Suprapubic skin (tissue), 4 donors: ENCODE measurements around the gene GPR150. TPM values are rescaled to one million over a fixed set of nuclear protein-coding genes. Genes with fewer than 3 reads are reported as not detected.

Experiments
- DNase-seq, 2 donors: peaks; one replicate each; pipeline ENCODE4 v3.0.0-alpha.2; 2019; ENCODE audit warnings: low spot score in 2 of 2
- H3K27ac ChIP-seq: fragments of 200-600 bp; sonication (generic); one replicate; pipeline ENCODE4 v1.5.1; 2019
- H3K27me3 ChIP-seq: fragments of 200-600 bp; sonication (generic); one replicate; pipeline ENCODE4 v1.5.1; 2019
- H3K36me3 ChIP-seq: fragments of 200-600 bp; sonication (generic); one replicate; pipeline ENCODE4 v1.5.1; 2019
- H3K4me1 ChIP-seq: fragments of 200-600 bp; sonication (generic); one replicate; pipeline ENCODE4 v1.5.1; 2019
- H3K4me3 ChIP-seq: fragments of 200-600 bp; sonication (generic); one replicate; pipeline ENCODE4 v1.5.1; 2019; ENCODE audit warnings: mild to moderate bottlenecking
- H3K9me3 ChIP-seq: fragments of 200-600 bp; sonication (generic); one replicate; pipeline ENCODE4 v1.5.1; 2019
- CTCF ChIP-seq, 2 donors: fragments of 200-600 bp in 1 of 2; fragments of 450-650 bp in 1 of 2; sonication (generic) in 1 of 2; IDR thresholded peaks; one replicate each; pipeline ENCODE4 v1.5.1; 2016 to 2019; ENCODE audit warnings: antibody characterized with exemption in 2 of 2, mild to moderate bottlenecking in 1 of 2, moderate library complexity in 1 of 2
- EP300 ChIP-seq: sonication (generic); formaldehyde crosslinking; IDR thresholded peaks from one replicate; pipeline ENCODE4 v1.6.1; 2017; ENCODE audit warnings: antibody characterized with exemption
- POLR2A ChIP-seq, 2 donors: fragments of 450-650 bp; IDR thresholded peaks; one replicate each; pipeline ENCODE4 v1.6.1; 2017; ENCODE audit warnings: antibody characterized with exemption in 2 of 2, mild to moderate bottlenecking in 2 of 2, moderate library complexity in 2 of 2
- POLR2AphosphoS5 ChIP-seq, 3 donors: sonication (generic); formaldehyde crosslinking; IDR thresholded peaks; one replicate each; pipeline ENCODE4 v1.6.1; 2017; ENCODE audit warnings: antibody characterized with exemption in 3 of 3
- WGBS: methylation state at CpG from one replicate; pipeline ENCODE4 v1.1.5; 2018; 5-methylcytosine and 5-hydroxymethylcytosine counted together
- total RNA-seq, 4 donors: library from RNA; depleted of rRNA; stranded (reverse); fragments of >200 nt; gene quantifications; one replicate each; pipeline ENCODE4 v1.1.0, GENCODE V29; 2016

Gene GPR150
- total RNA-seq, 4 donors from 2014 or later: 0.48 to 0.60 (median 0.57) TPM; not detected in 1

- H3K9me3 ChIP-seq: no peaks in the 10 kb centered on the region
- WGBS: 8% methylated on average over 3 of the region's 3 CpGs
- TF ChIP-seq CTCF (IDR thresholded peaks at IDR 0.05) (peak; percentile 68 to 70), EP300 (no peak), POLR2A (IDR thresholded peaks at IDR 0.05) (no peak), POLR2AphosphoS5 (IDR thresholded peaks at IDR 0.05) (no peak)
- no peaks in the 10 kb centered on the region for H3K36me3 ChIP-seq
- no peak overlapping the region for H3K27ac ChIP-seq
- DNase-seq: no peak
- H3K27me3 ChIP-seq: no peaks in the 10 kb centered on the region
- peaks cover 5% of the 10 kb centered on the region for H3K4me1 ChIP-seq
- no peak overlapping the region for H3K4me3 ChIP-seq
Observed at GRCh38 chr5:95664204-95664786, 44.4 kb downstream of the GPR150 start.

DNA sequence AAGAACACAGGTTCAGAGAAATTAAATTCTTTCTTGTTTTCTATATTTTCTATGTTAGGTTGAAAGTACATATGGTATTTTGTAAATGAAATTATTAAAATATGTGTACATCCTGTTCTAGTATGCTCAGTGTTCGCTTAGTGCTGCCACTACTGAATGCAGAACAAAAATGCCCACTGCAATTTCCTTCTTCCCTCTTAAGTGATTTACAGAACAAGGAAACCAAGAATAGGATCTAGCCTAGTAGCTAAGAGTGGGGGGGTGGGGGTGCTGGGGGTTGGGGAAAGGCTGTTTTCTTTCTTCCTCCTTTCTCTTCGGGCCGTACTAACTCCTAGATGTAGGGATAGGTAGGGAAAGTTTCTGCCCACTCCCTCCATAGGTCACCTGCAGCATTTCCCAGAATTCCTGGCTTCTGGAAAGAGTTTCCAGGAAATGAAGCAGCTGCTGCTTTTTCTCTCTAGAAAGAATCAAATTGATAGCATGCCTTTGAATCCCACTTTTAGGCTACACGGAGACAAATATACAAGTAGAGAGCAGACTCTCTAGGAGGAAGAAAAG, 47.3 kb downstream of the GPR150 start:
- no peaks in the 10 kb centered on the region for H3K9me3 ChIP-seq
- WGBS: 76% methylated on average over 4 of the region's 4 CpGs
- no peak overlapping the region for H3K27ac ChIP-seq

GRCh38 chr5:95667678-95668077, 47.8 kb downstream of the GPR150 start:
- H3K27me3 ChIP-seq: no peaks in the 10 kb centered on the region
- H3K36me3 ChIP-seq: no peaks in the 10 kb centered on the region
- no peaks in the 10 kb centered on the region for H3K9me3 ChIP-seq
- H3K27ac ChIP-seq: no peak overlapping the region
- DNase-seq: no peak
- H3K4me1 ChIP-seq: peaks cover 5% of the 10 kb centered on the region
- TF ChIP-seq POLR2A (IDR thresholded peaks at IDR 0.05) (no peak), POLR2AphosphoS5 (IDR thresholded peaks at IDR 0.05) (no peak), EP300 (no peak), CTCF (IDR thresholded peaks at IDR 0.05) (no peak)
- no peak overlapping the region for H3K4me3 ChIP-seq

More for the DNA sequence above, 47.3 kb downstream of the GPR150 start:
- no peak for DNase-seq
- Histone ChIP-seq H3K36me3 (no peaks in the 10 kb centered on the region), H3K4me1 (peaks cover 5% of the 10 kb centered on the region), H3K27me3 (no peaks in the 10 kb centered on the region), H3K4me3 (no peak overlapping the region)
- TF ChIP-seq POLR2A (IDR thresholded peaks at IDR 0.05) (no peak), EP300 (no peak), POLR2AphosphoS5 (IDR thresholded peaks at IDR 0.05) (no peak), CTCF (IDR thresholded peaks at IDR 0.05) (no peak)

DNA sequence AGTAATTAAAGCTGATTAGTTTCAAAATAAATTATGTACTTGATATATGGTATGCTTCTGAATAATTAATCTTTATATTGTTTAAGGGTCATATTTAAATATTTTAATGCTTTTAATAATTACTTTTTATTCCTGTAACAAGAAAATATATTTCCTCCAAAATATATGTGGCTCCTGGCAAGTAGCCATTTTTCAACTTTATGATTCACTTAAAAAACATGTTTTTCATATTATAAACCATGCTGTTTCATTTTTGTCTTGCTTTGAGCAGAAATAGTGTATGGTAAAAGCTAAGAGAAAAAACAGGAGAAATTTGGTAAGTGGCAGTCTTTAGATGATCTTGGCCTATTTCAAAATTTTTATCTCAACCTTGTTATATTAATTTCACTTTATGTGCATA, 48.3 kb downstream of the GPR150 start:
- H3K27me3 ChIP-seq: no peaks in the 10 kb centered on the region
- no peak for DNase-seq
- no peak overlapping the region for H3K27ac ChIP-seq
- H3K9me3 ChIP-seq: no peaks in the 10 kb centered on the region
- H3K36me3 ChIP-seq: no peaks in the 10 kb centered on the region
- peaks cover 5% of the 10 kb centered on the region for H3K4me1 ChIP-seq
- TF ChIP-seq POLR2A (IDR thresholded peaks at IDR 0.05): no peak
- no peak for TF ChIP-seq POLR2AphosphoS5 (IDR thresholded peaks at IDR 0.05)
- TF ChIP-seq CTCF (IDR thresholded peaks at IDR 0.05): no peak
- TF ChIP-seq EP300: no peak
- no peak overlapping the region for H3K4me3 ChIP-seq

- TF ChIP-seq POLR2AphosphoS5 (IDR thresholded peaks at IDR 0.05): no peak
- TF ChIP-seq EP300: no peak
- no peak for TF ChIP-seq CTCF (IDR thresholded peaks at IDR 0.05)
- TF ChIP-seq POLR2A (IDR thresholded peaks at IDR 0.05): no peak
- WGBS: 80% methylated on average over 1 of the region's 1 CpG
- no peak overlapping the region for H3K4me3 ChIP-seq
Observed at GRCh38 chr5:95668728-95669127, 48.8 kb downstream of the GPR150 start.

More at GRCh38 chr5:95668728-95669127, 48.8 kb downstream of the GPR150 start:
- DNase-seq: no peak
- no peak overlapping the region for H3K27ac ChIP-seq
- H3K4me1 ChIP-seq: peaks cover 5% of the 10 kb centered on the region
- no peaks in the 10 kb centered on the region for H3K27me3 ChIP-seq
- H3K9me3 ChIP-seq: no peaks in the 10 kb centered on the region
- H3K36me3 ChIP-seq: no peaks in the 10 kb centered on the region
